ENCODE measurements around the gene SLC22A23. TPM values are rescaled to one million over a fixed set of nuclear protein-coding genes. Genes with fewer than 3 reads are reported as not detected.
A peak's percentile ranks its signal among the peaks of the same experiment; 100 is the strongest.

SLC22A23 gene
- total and polyA plus RNA-seq, 5 donors from 2014 or later, result 0.24 to 6.3 (median 0.71) TPM

DNA sequence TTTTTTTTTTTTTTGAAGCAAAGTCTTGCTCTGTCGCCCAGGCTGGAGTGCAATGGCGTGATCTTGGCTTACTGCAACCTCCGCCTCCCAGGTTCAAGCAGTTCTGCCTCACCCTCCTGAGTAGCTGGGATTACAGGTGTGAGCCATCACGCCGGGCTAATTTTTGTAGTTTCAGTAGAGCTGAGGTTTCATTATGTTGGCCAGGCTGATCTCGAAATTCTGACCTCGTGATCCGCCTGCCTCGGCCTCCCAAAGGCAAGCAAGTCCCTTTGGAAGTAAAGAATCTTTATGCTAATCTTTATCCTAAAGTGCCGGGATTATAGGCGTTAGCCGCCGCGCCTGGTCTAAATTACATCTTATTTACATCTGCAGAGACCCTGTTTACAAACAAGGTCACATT, 196.6 kb downstream of the SLC22A23 start:
- H3K27ac Mint-ChIP-seq, result peak overlapping the region in 2 of 3 donors; percentile 93
- H3K4me3 Mint-ChIP-seq, result peak overlapping the region; percentile 90 to 97 (median 96)
- peaks cover 0 to 1% (median 0%) of the 10 kb centered on the region in 7 donors for H3K9me3 Mint-ChIP-seq
- Histone ChIP-seq H3K4me1 (ENCODE audit: control insufficient read depth, insufficient read depth, low read length, poor library complexity, severe bottlenecking) (peaks cover 40% of the 10 kb centered on the region), H3K36me3 (ENCODE audit: control insufficient read depth, insufficient read depth, low read length) (peaks cover 18% of the 10 kb centered on the region), H3K4me3 (ENCODE audit: low read depth, low read length) (peak overlapping the region; percentile 57), H3K27ac (ENCODE audit: insufficient read depth, low read length, poor library complexity, severe bottlenecking) (no peak overlapping the region), H3K27me3 (ENCODE audit: control insufficient read depth, insufficient read depth, low read length) (no peaks in the 10 kb centered on the region), H3K9me3 (ENCODE audit: control insufficient read depth in 2 of 2, low read length in 2 of 2) (no peaks in the 10 kb centered on the region)
- DNase-seq (no peak), ATAC-seq (ENCODE audit: low read depth in 2 of 2) (no peak)
- H3K27me3 Mint-ChIP-seq, result peaks cover 11% of the 10 kb centered on the region
- peaks cover 5 to 50% (median 38%) of the 10 kb centered on the region in 4 donors for H3K4me1 Mint-ChIP-seq
- peaks cover 4% of the 10 kb centered on the region for H3K36me3 Mint-ChIP-seq

DNA sequence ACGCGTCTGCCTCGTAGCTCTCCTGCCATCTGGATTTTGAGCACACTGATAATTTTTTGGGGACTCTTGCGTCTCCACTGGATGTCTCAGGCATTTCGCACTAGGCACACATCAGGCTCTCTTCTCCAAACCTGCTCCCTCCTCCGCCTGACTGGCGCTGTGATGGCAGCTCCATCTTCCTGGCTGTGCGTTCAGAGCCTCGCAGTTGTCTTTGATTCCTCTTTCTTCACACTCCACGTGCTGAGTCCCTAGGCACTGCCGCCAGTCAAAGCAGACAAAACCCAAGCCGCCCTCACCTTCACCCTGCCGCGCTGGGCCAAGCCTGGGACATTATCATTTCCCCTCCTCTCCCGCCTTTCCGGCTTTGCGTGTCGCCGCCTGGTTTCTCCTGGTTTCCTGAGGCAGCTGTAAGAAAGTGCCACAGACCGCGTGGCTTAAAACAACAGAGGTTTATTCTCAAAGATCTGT, 197.3 kb downstream of the SLC22A23 start:
- H3K4me1 Mint-ChIP-seq, result peaks cover 5 to 44% (median 35%) of the 10 kb centered on the region in 4 donors
- ATAC-seq (ENCODE audit: low read depth in 2 of 2) (peak in 1 of 2 donors; percentile 1), DNase-seq (peak in 2 of 3 donors; percentile 19 to 54)
- peak overlapping the region; percentile 71 for H3K27ac ChIP-seq (ENCODE audit: insufficient read depth, low read length, poor library complexity, severe bottlenecking)
- H3K4me3 Mint-ChIP-seq, result peak overlapping the region; percentile 90 to 97 (median 96)
- peak overlapping the region; percentile 87 for H3K4me3 ChIP-seq (ENCODE audit: low read depth, low read length)
- no peaks in the 10 kb centered on the region for H3K27me3 ChIP-seq (ENCODE audit: control insufficient read depth, insufficient read depth, low read length)
- H3K27ac Mint-ChIP-seq, result peak overlapping the region; percentile 93 to 97 (median 94)
- peaks cover 4% of the 10 kb centered on the region for H3K36me3 Mint-ChIP-seq
- H3K4me1 ChIP-seq (ENCODE audit: control insufficient read depth, insufficient read depth, low read length, poor library complexity, severe bottlenecking), result peaks cover 40% of the 10 kb centered on the region
- H3K9me3 Mint-ChIP-seq, result peaks cover 0 to 1% (median 0%) of the 10 kb centered on the region in 7 donors
- peaks cover 12% of the 10 kb centered on the region for H3K36me3 ChIP-seq (ENCODE audit: control insufficient read depth, insufficient read depth, low read length)
- H3K27me3 Mint-ChIP-seq, result peaks cover 11% of the 10 kb centered on the region
- H3K9me3 ChIP-seq (ENCODE audit: control insufficient read depth in 2 of 2, low read length in 2 of 2), result no peaks in the 10 kb centered on the region

GRCh38 chr6:3258720-3259490, 197.9 kb downstream of the SLC22A23 start, which contains the start of gene PSMG4:
PSMG4 (plus strand) TSS chr6:3258947; CDS start chr6:3259023, 76 bp downstream.
- peaks cover 4% of the 10 kb centered on the region for H3K36me3 Mint-ChIP-seq
- H3K9me3 ChIP-seq (ENCODE audit: control insufficient read depth in 2 of 2, low read length in 2 of 2), result no peaks in the 10 kb centered on the region
- peak within 1 kb of the TSS; percentile 87 for H3K4me3 ChIP-seq (ENCODE audit: low read depth, low read length)
- H3K27ac ChIP-seq (ENCODE audit: insufficient read depth, low read length, poor library complexity, severe bottlenecking), result peak within 1 kb of the TSS; percentile 71
- no peaks in the 10 kb centered on the region for H3K27me3 ChIP-seq (ENCODE audit: control insufficient read depth, insufficient read depth, low read length)
- ATAC-seq (ENCODE audit: low read depth in 2 of 2) (peak; percentile 88 to 89), DNase-seq (peak; percentile 88 to 89 (median 88))
- H3K36me3 ChIP-seq (ENCODE audit: control insufficient read depth, insufficient read depth, low read length), result peaks cover 6% of the 10 kb centered on the region
- H3K27ac Mint-ChIP-seq, result peak within 1 kb of the TSS; percentile 93 to 97 (median 94)
- H3K4me1 ChIP-seq (ENCODE audit: control insufficient read depth, insufficient read depth, low read length, poor library complexity, severe bottlenecking), result peaks cover 40% of the 10 kb centered on the region
- H3K4me1 Mint-ChIP-seq, result peaks cover 5 to 44% (median 33%) of the 10 kb centered on the region in 4 donors
- H3K4me3 Mint-ChIP-seq, result peak within 1 kb of the TSS; percentile 90 to 97 (median 96)
- peaks cover 0 to 3% (median 0%) of the 10 kb centered on the region in 7 donors for H3K9me3 Mint-ChIP-seq
- peaks cover 11% of the 10 kb centered on the region for H3K27me3 Mint-ChIP-seq

GRCh38 chr6:3258201-3258600, 198.6 kb downstream of the SLC22A23 start:
- no peaks in the 10 kb centered on the region for H3K27me3 ChIP-seq (ENCODE audit: control insufficient read depth, insufficient read depth, low read length)
- DNase-seq, result no peak
- peak overlapping the region; percentile 24 for H3K4me3 ChIP-seq (ENCODE audit: low read depth, low read length)
- peaks cover 40% of the 10 kb centered on the region for H3K4me1 ChIP-seq (ENCODE audit: control insufficient read depth, insufficient read depth, low read length, poor library complexity, severe bottlenecking)
- Mint-ChIP-seq H3K4me3 (peak overlapping the region; percentile 52 to 88 (median 86)), H3K36me3 (no peaks in the 10 kb centered on the region), H3K27me3 (peaks cover 11% of the 10 kb centered on the region), H3K27ac (no peak overlapping the region), H3K9me3 (peaks cover 0 to 3% (median 0%) of the 10 kb centered on the region in 7 donors), H3K4me1 (peaks cover 5 to 39% (median 29%) of the 10 kb centered on the region in 4 donors)
- H3K9me3 ChIP-seq (ENCODE audit: control insufficient read depth in 2 of 2, low read length in 2 of 2), result no peaks in the 10 kb centered on the region
- ATAC-seq (ENCODE audit: low read depth in 2 of 2), result no peak
- no peaks in the 10 kb centered on the region for H3K36me3 ChIP-seq (ENCODE audit: control insufficient read depth, insufficient read depth, low read length)
- H3K27ac ChIP-seq (ENCODE audit: insufficient read depth, low read length, poor library complexity, severe bottlenecking), result no peak overlapping the region

DNA sequence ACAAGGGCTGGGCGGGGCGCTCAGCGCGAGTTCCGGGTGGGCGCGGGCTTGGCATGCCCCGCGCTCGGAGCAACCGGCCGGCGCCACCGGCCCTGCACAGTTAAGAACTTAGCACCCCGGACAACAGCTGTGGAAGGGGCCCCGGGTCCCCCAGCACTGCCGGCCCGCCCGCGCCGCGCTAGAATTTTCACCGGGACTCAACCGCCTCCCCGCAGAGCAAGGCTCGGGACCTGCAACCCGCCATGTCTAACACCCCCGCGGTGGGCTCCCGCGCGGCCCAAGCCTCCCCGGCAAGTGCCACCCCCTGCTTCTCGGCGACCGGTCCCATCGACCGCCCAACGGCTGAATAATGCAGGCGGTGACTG, 203.3 kb downstream of the SLC22A23 start:
- peaks cover 0 to 12% (median 7%) of the 10 kb centered on the region in 4 donors for H3K4me1 Mint-ChIP-seq
- no peak overlapping the region for H3K4me3 Mint-ChIP-seq
- H3K36me3 Mint-ChIP-seq, result no peaks in the 10 kb centered on the region
- Histone ChIP-seq H3K27me3 (ENCODE audit: control insufficient read depth, insufficient read depth, low read length) (no peaks in the 10 kb centered on the region), H3K27ac (ENCODE audit: insufficient read depth, low read length, poor library complexity, severe bottlenecking) (no peak overlapping the region), H3K36me3 (ENCODE audit: control insufficient read depth, insufficient read depth, low read length) (no peaks in the 10 kb centered on the region), H3K4me3 (ENCODE audit: low read depth, low read length) (no peak overlapping the region), H3K9me3 (ENCODE audit: control insufficient read depth in 2 of 2, low read length in 2 of 2) (no peaks in the 10 kb centered on the region), H3K4me1 (ENCODE audit: control insufficient read depth, insufficient read depth, low read length, poor library complexity, severe bottlenecking) (peaks cover 8% of the 10 kb centered on the region)
- ATAC-seq (ENCODE audit: low read depth in 2 of 2) (no peak), DNase-seq (no peak)
- no peak overlapping the region for H3K27ac Mint-ChIP-seq
- peaks cover 23% of the 10 kb centered on the region for H3K27me3 Mint-ChIP-seq
- H3K9me3 Mint-ChIP-seq, result peaks cover 0 to 3% (median 0%) of the 10 kb centered on the region in 7 donors

DNA sequence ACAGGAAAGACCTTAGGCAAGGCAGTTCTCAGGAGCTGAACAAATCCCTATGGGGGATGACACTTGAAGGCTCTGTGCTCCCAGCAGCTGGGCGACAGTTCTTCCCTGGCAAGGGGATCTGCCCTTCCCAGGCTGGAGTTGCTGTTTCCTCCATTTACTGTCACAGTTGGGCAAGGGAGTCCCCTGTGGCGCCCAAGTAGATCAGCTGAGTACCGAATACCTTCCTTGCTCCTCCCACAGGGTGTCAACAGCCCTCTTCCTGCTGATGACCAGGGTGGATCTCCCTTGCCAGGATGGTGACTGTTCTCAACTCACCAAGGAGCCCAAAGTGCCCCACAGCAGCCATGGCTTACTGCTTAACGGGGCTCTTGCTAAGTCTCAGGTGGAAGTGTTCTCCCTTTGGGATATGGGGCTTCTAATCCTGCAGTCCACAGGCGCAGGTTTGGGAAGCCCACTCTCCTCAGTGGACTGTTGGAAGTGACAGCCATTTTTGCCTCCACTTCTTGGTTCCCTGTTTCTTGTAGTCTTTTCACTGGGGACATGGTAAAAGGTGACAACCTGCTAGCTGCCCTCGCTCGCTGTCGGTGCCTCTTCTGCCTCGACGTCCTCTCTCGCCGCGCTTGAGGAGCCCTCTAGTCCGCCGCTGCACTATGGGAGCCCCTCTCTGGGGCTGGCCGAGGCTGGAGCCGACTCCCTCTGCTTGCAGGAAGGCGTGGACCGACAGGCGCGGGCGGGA, 203.8 kb downstream of the SLC22A23 start:
- Mint-ChIP-seq H3K4me1 (peaks cover 0 to 12% (median 7%) of the 10 kb centered on the region in 4 donors), H3K9me3 (peaks cover 0 to 3% (median 0%) of the 10 kb centered on the region in 7 donors), H3K4me3 (no peak overlapping the region), H3K27me3 (peaks cover 26% of the 10 kb centered on the region), H3K27ac (no peak overlapping the region), H3K36me3 (no peaks in the 10 kb centered on the region)
- DNase-seq (no peak), ATAC-seq (ENCODE audit: low read depth in 2 of 2) (no peak)
- no peak overlapping the region for H3K27ac ChIP-seq (ENCODE audit: insufficient read depth, low read length, poor library complexity, severe bottlenecking)
- H3K27me3 ChIP-seq (ENCODE audit: control insufficient read depth, insufficient read depth, low read length), result no peaks in the 10 kb centered on the region
- peaks cover 8% of the 10 kb centered on the region for H3K4me1 ChIP-seq (ENCODE audit: control insufficient read depth, insufficient read depth, low read length, poor library complexity, severe bottlenecking)
- H3K36me3 ChIP-seq (ENCODE audit: control insufficient read depth, insufficient read depth, low read length), result no peaks in the 10 kb centered on the region
- H3K9me3 ChIP-seq (ENCODE audit: control insufficient read depth in 2 of 2, low read length in 2 of 2), result no peaks in the 10 kb centered on the region
- H3K4me3 ChIP-seq (ENCODE audit: low read depth, low read length), result no peak overlapping the region

- Mint-ChIP-seq H3K27me3 (peaks cover 28% of the 10 kb centered on the region), H3K27ac (no peak overlapping the region), H3K4me1 (peaks cover 0 to 12% (median 6%) of the 10 kb centered on the region in 4 donors), H3K9me3 (peaks cover 0 to 3% (median 0%) of the 10 kb centered on the region in 7 donors), H3K4me3 (no peak overlapping the region), H3K36me3 (no peaks in the 10 kb centered on the region)
- Histone ChIP-seq H3K9me3 (ENCODE audit: control insufficient read depth in 2 of 2, low read length in 2 of 2) (no peaks in the 10 kb centered on the region), H3K27me3 (ENCODE audit: control insufficient read depth, insufficient read depth, low read length) (peaks cover 2% of the 10 kb centered on the region), H3K36me3 (ENCODE audit: control insufficient read depth, insufficient read depth, low read length) (no peaks in the 10 kb centered on the region), H3K27ac (ENCODE audit: insufficient read depth, low read length, poor library complexity, severe bottlenecking) (no peak overlapping the region), H3K4me1 (ENCODE audit: control insufficient read depth, insufficient read depth, low read length, poor library complexity, severe bottlenecking) (peaks cover 8% of the 10 kb centered on the region), H3K4me3 (ENCODE audit: low read depth, low read length) (no peak overlapping the region)
- DNase-seq (no peak), ATAC-seq (ENCODE audit: low read depth in 2 of 2) (no peak)
These were observed 204.5 kb downstream of the SLC22A23 start for GRCh38 chr6:3252369-3252768.
